ENCODE measurements around the gene COL15A1.
A peak's percentile ranks its signal among the peaks of the same experiment; 100 is the strongest.

COL15A1 gene

DNA sequence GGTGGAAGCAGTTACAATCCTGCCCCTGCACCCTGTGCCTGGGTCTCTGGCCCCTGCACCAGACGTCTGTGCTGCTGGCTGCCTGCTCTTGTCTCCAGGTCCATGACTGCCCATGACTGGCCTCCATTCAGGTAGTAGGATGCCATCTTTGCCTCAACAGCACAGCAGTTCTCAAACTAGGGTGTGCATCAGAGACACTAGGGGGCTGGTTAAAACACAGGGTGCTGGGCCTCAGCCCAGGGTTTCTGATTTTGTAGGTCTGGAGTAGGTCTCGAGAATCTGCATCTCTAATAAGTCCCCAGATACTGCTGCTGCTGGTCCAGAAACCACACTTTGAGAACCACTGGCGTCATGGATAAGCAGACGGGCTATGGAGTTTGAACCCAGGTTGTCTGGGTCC lies 24.0 kb downstream of the COL15A1 start:
- no peak overlapping the region for H3K4me3 ChIP-seq (ENCODE audit: low read depth, low read length)
- DNase-seq (ENCODE audit: low read depth), result no peak

DNA sequence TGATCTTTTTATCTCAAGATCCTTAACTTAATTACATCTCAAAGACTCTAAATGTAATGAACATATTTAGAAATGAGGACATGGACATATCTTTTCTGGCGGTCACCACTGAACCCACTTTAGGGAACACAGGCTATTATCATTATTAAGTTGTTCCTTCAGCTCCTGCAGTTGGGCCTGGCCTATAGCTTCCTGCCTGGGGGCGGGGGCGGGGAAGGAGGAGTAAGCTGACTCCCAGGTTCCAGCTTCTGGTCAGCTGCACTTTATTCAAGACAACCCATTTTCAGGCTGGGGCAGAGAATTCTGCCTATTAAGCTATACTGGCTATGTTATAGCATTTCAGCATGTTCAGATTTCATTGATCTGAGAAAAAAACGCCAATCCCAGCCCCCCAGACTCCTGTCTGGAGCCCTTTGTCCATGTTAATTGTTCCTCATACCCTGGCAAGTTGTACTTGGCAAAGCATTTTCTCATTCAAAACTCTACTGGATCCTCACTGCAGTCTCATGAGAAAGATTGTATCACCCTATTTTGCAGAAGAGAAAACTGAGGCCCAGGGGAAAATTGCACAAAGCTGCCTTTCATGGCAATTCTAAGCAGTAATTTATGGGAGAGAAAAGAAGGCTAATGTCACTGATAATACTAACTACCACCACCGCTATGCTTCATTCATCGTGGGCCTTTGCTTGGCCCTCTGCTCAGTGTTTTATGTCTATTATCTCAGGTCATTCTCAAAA lies 25.1 kb downstream of the COL15A1 start:
- H3K4me3 ChIP-seq (ENCODE audit: low read depth, low read length), result no peak overlapping the region
- TF ChIP-seq, protein P1, sequence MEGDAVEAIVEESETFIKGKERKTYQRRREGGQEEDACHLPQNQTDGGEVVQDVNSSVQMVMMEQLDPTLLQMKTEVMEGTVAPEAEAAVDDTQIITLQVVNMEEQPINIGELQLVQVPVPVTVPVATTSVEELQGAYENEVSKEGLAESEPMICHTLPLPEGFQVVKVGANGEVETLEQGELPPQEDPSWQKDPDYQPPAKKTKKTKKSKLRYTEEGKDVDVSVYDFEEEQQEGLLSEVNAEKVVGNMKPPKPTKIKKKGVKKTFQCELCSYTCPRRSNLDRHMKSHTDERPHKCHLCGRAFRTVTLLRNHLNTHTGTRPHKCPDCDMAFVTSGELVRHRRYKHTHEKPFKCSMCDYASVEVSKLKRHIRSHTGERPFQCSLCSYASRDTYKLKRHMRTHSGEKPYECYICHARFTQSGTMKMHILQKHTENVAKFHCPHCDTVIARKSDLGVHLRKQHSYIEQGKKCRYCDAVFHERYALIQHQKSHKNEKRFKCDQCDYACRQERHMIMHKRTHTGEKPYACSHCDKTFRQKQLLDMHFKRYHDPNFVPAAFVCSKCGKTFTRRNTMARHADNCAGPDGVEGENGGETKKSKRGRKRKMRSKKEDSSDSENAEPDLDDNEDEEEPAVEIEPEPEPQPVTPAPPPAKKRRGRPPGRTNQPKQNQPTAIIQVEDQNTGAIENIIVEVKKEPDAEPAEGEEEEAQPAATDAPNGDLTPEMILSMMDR (IDR thresholded peaks at IDR 0.05; ENCODE audit: low read depth, low read length), result no peak
- TF ChIP-seq POLR2A (IDR thresholded peaks at IDR 0.05; ENCODE audit: extremely low read depth, insufficient read length) (no peak), MYC (IDR thresholded peaks at IDR 0.05; ENCODE audit: low read depth, low read length) (no peak)
- TF ChIP-seq, protein P2, sequence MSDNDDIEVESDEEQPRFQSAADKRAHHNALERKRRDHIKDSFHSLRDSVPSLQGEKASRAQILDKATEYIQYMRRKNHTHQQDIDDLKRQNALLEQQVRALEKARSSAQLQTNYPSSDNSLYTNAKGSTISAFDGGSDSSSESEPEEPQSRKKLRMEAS (IDR thresholded peaks at IDR 0.05; ENCODE audit: low read depth, low read length), result no peak
- DNase-seq (ENCODE audit: low read depth), result no peak

More for the DNA sequence above, 24.0 kb downstream of the COL15A1 start:
- no peak for TF ChIP-seq POLR2A (IDR thresholded peaks at IDR 0.05; ENCODE audit: extremely low read depth, insufficient read length)
- TF ChIP-seq, protein P1 (IDR thresholded peaks at IDR 0.05; ENCODE audit: low read depth, low read length), result no peak
- TF ChIP-seq, protein P2 (IDR thresholded peaks at IDR 0.05; ENCODE audit: low read depth, low read length), result no peak
- no peak for TF ChIP-seq MYC (IDR thresholded peaks at IDR 0.05; ENCODE audit: low read depth, low read length)

DNA sequence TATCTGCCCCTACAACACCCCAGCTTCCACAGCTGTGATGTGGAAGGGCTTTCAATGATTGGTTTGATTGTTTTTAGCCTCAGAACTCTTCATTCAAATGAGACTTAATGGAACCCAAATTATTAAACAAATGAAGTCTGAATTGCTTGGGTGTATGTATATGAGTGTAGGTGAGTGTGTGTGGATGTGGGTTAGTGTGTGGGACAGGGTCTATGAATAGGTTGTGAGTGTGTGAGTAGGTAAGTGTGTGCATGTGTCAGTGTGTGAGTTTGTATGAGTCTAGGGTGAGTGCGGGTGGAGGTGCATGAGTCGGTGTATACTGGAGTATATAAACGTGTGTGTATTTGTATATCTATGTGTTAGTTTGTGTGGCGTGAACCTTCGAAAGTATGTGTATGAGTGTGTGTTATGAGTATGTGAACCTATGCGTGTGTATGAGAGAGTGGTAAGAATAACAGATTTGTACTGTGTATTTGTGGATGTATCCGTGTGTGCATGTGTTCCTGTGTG lies 26.9 kb downstream of the COL15A1 start:
- DNase-seq (ENCODE audit: low read depth), result no peak
- no peak overlapping the region for H3K4me3 ChIP-seq (ENCODE audit: low read depth, low read length)
- no peak for TF ChIP-seq MYC (IDR thresholded peaks at IDR 0.05; ENCODE audit: low read depth, low read length)
- no peak for TF ChIP-seq POLR2A (IDR thresholded peaks at IDR 0.05; ENCODE audit: extremely low read depth, insufficient read length)
- TF ChIP-seq, protein P2 (IDR thresholded peaks at IDR 0.05; ENCODE audit: low read depth, low read length), result no peak
- TF ChIP-seq, protein P1 (IDR thresholded peaks at IDR 0.05; ENCODE audit: low read depth, low read length), result no peak

DNA sequence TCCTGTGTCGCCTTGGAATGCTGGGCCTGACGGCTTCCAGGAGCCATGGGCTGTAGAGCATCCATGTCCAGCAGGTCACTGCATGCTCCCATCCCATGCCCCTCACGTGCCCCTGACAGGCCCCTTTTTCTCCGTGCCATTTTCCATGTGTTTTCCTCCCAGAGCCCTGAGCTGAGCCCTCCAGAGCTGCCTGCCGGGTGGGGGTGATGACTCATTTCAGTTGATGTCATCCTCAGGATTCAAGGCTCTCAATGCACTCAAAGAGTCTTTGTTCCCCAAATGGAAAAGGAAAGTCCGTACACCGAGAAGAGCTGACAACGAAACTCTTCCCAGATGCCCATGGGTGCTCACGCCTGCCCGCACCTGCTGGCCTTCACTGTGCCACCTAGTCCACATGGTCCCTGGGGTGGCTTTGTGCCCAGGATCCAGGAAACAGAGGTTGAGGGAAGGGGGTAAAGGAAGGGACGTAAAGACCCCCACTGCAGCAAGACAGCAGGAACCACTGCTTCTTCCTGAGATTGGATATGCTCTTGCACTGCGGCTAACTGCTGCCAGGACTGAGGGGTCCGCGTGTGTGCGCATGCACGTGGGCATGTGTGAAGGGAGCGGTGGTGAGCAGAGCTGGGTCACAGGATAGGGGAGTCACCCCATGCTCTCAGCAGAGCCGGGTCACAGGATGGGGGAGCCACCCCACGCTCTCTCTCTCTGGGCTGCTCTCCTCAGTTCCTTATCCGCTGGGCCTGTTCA lies 27.6 kb downstream of the COL15A1 start:
- peak; percentile 18 for DNase-seq (ENCODE audit: low read depth)
- TF ChIP-seq, protein P1 (IDR thresholded peaks at IDR 0.05; ENCODE audit: low read depth, low read length), result no peak
- no peak for TF ChIP-seq MYC (IDR thresholded peaks at IDR 0.05; ENCODE audit: low read depth, low read length)
- TF ChIP-seq POLR2A (IDR thresholded peaks at IDR 0.05; ENCODE audit: extremely low read depth, insufficient read length), result no peak
- TF ChIP-seq, protein P2 (IDR thresholded peaks at IDR 0.05; ENCODE audit: low read depth, low read length), result no peak
- H3K4me3 ChIP-seq (ENCODE audit: low read depth, low read length), result no peak overlapping the region

DNA sequence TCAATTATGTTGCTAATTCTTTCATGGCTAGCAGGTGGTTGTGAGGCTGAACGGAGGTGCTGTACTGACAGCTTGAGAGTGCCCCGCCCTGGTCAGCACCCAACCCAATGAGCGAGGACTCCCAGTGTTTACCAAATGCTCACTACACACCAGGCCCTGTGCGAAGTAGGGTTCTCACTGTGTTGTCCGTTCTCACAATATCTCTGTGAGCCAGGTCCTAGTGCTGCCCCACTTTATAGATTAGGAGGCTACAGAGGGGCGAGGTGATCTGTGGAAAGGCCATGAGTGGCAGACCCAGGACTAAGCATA lies 28.2 kb downstream of the COL15A1 start:
- H3K4me3 ChIP-seq (ENCODE audit: low read depth, low read length), result no peak overlapping the region
- TF ChIP-seq POLR2A (IDR thresholded peaks at IDR 0.05; ENCODE audit: extremely low read depth, insufficient read length), result no peak
- TF ChIP-seq, protein P2 (IDR thresholded peaks at IDR 0.05; ENCODE audit: low read depth, low read length), result no peak
- TF ChIP-seq, protein P1 (IDR thresholded peaks at IDR 0.05; ENCODE audit: low read depth, low read length), result no peak
- TF ChIP-seq MYC (IDR thresholded peaks at IDR 0.05; ENCODE audit: low read depth, low read length), result no peak
- no peak for DNase-seq (ENCODE audit: low read depth)
